NT2/D1 (cell line): ENCODE results near the gene C2orf68.

ENCODE experiments used
- SUZ12 ChIP-seq: IDR thresholded peaks from 2 replicates; pipeline ENCODE4 v1.6.1; 2011; ENCODE audit not compliant: insufficient read length, insufficient read depth; ENCODE audit errors: extremely low read depth
- ZNF274 ChIP-seq: IDR thresholded peaks from 2 replicates; pipeline ENCODE4 v1.6.1; 2011; ENCODE audit warnings: mild to moderate bottlenecking, low read depth, low read length

DNA sequence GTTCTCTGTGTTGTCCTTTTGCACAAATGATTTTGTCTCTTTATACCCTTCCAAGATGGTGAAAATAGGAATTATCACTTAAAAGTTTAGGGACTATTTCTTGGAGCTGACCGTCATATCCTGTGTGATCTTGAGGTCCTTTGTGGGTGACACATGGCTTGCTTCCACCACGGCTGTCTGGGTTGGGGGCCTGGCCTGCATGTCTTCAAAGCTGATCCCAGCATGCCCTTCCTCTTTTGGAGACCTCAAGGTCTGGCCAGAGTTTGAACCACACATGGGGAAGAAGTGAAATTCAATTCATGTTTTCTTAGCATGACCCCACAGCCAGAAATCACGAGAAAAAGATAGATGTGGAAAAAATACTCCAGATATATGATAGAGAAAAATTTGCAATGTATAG is 42.1 kb upstream of the C2orf68 start:
- TF ChIP-seq SUZ12 (no peak), ZNF274 (no peak)
